Right atrium auricular region (tissue), 2 donors: ENCODE data around the gene ASH1L. TPM values are rescaled to one million over a fixed set of nuclear protein-coding genes. Genes with fewer than 3 reads are reported as not detected.
A peak's percentile ranks its signal among the peaks of the same experiment; 100 is the strongest.
"Not testable (repeated sequence)": the region's sequence is repeated elsewhere in the genome, so short reads cannot be mapped to it uniquely, and the experiment has no call there.

Source experiments
- DNase-seq: peaks from one replicate; pipeline ENCODE4 v3.0.0-alpha.2; 2019; ENCODE audit warnings: low spot score
- H3K27ac ChIP-seq, 2 donors: fragments of 200-600 bp; sonication (generic); 1 replicate in 1 of 2; 2 replicates in 1 of 2; pipeline ENCODE4 v1.5.1; 2016 to 2019
- H3K27me3 ChIP-seq, 2 donors: fragments of 200-600 bp; sonication (generic); one replicate each; pipeline versions ENCODE4 v1.5.1 to v1.6.0; 2017 to 2019
- H3K36me3 ChIP-seq: fragments of 200-600 bp; sonication (generic); one replicate; pipeline ENCODE4 v1.5.1; 2016
- H3K4me1 ChIP-seq, 2 donors: fragments of 200-600 bp; sonication (generic); one replicate each; pipeline versions ENCODE4 v1.5.1 to v1.6.0; 2017 to 2019
- H3K4me3 ChIP-seq, 2 donors: fragments of 200-600 bp; sonication (generic); 1 replicate in 1 of 2; 2 replicates in 1 of 2; pipeline ENCODE4 v1.5.1; 2017 to 2019; ENCODE audit warnings: mild to moderate bottlenecking in 1 of 2, moderate library complexity in 1 of 2
- H3K9me3 ChIP-seq, 2 donors: fragments of 200-600 bp; sonication (generic); one replicate each; pipeline ENCODE4 v1.5.1; 2019
- CTCF ChIP-seq, 2 donors: fragments of 200-600 bp; sonication (generic); IDR thresholded peaks; one replicate each; pipeline ENCODE4 v1.5.1; 2019; ENCODE audit warnings: antibody characterized with exemption in 2 of 2
- total RNA-seq, 2 donors: library from RNA; depleted of rRNA; stranded (reverse); fragments of >200 nt; gene quantifications; one replicate each; pipeline ENCODE4 v1.1.0, GENCODE V29; 2016

ASH1L gene
- total RNA-seq, 2 donors from 2014 or later, result 37.2 to 50.2 TPM

GRCh38 chr1:155424091-155424490, 138.5 kb downstream of the ASH1L start:
- DNase-seq, result no peak
- no peaks in the 10 kb centered on the region for H3K4me1 ChIP-seq
- H3K27ac ChIP-seq, result no peak overlapping the region
- no peaks in the 10 kb centered on the region for H3K36me3 ChIP-seq
- H3K4me3 ChIP-seq, result no peak overlapping the region
- H3K9me3 ChIP-seq, result no peaks in the 10 kb centered on the region
- H3K27me3 ChIP-seq, result no peaks in the 10 kb centered on the region
- no peak for TF ChIP-seq CTCF (IDR thresholded peaks at IDR 0.05)

- no peak for TF ChIP-seq CTCF (IDR thresholded peaks at IDR 0.05)
Observed at GRCh38 chr1:155420788-155421187, 141.8 kb downstream of the ASH1L start.

GRCh38 chr1:155411840-155412239, 150.8 kb downstream of the ASH1L start:
- H3K9me3 ChIP-seq, DNase-seq, H3K4me3 ChIP-seq, H3K27ac ChIP-seq, H3K27me3 ChIP-seq, H3K4me1 ChIP-seq: not testable (repeated sequence)
- H3K36me3 ChIP-seq, result peaks cover 18% of the 10 kb centered on the region

More at GRCh38 chr1:155420788-155421187, 141.8 kb downstream of the ASH1L start:
- Histone ChIP-seq H3K36me3 (no peaks in the 10 kb centered on the region), H3K27me3 (no peaks in the 10 kb centered on the region), H3K4me3 (no peak overlapping the region), H3K9me3 (no peaks in the 10 kb centered on the region), H3K4me1 (no peaks in the 10 kb centered on the region), H3K27ac (no peak overlapping the region)
- no peak for DNase-seq

- no peak overlapping the region for H3K4me3 ChIP-seq
- DNase-seq, result no peak
- H3K27ac ChIP-seq, result no peak overlapping the region
- TF ChIP-seq CTCF (IDR thresholded peaks at IDR 0.05), result no peak
- H3K27me3 ChIP-seq, result no peaks in the 10 kb centered on the region
- H3K36me3 ChIP-seq, result peaks cover 18% of the 10 kb centered on the region
- no peaks in the 10 kb centered on the region for H3K4me1 ChIP-seq
- no peaks in the 10 kb centered on the region for H3K9me3 ChIP-seq
Observed at GRCh38 chr1:155410931-155411330, 151.7 kb downstream of the ASH1L start.

GRCh38 chr1:155396874-155397476, 165.6 kb downstream of the ASH1L start:
- H3K4me1 ChIP-seq, result no peaks in the 10 kb centered on the region
- peaks cover 33% of the 10 kb centered on the region for H3K36me3 ChIP-seq
- H3K4me3 ChIP-seq, result no peak overlapping the region
- H3K9me3 ChIP-seq, result no peaks in the 10 kb centered on the region
- H3K27me3 ChIP-seq, result no peaks in the 10 kb centered on the region
- no peak overlapping the region for H3K27ac ChIP-seq
- DNase-seq, result no peak
- no peak for TF ChIP-seq CTCF (IDR thresholded peaks at IDR 0.05)

- no peak overlapping the region for H3K4me3 ChIP-seq
- TF ChIP-seq CTCF (IDR thresholded peaks at IDR 0.05), result no peak
- H3K9me3 ChIP-seq, result no peaks in the 10 kb centered on the region
- peak overlapping the region; percentile 23 to 45 for H3K27ac ChIP-seq
- no peaks in the 10 kb centered on the region for H3K4me1 ChIP-seq
- H3K27me3 ChIP-seq, result no peaks in the 10 kb centered on the region
- H3K36me3 ChIP-seq, result peaks cover 30% of the 10 kb centered on the region
- peak; percentile 60 for DNase-seq
Observed at GRCh38 chr1:155392898-155393411, 169.6 kb downstream of the ASH1L start.
